Ishikawa (cell line): Measurements from ENCODE around the gene PROM1.
A peak's percentile ranks its signal among the peaks of the same experiment; 100 is the strongest.

ENCODE experiments used
- CEBPB ChIP-seq: IDR thresholded peaks from 2 replicates; pipeline ENCODE4 v1.6.1; 2012
- CREB1 ChIP-seq: IDR thresholded peaks from 2 replicates; pipeline ENCODE4 v1.6.1; 2012; ENCODE audit warnings: low read depth
- EGR1 ChIP-seq: IDR thresholded peaks from 2 replicates; pipeline ENCODE4 v1.6.1; 2012
- EP300 ChIP-seq: IDR thresholded peaks from 2 replicates; pipeline ENCODE4 v1.6.1; 2012; ENCODE audit warnings: borderline replicate concordance
- FOXM1 ChIP-seq: IDR thresholded peaks from 2 replicates; pipeline ENCODE4 v1.6.1; 2012; ENCODE audit warnings: low read depth, borderline replicate concordance
- NFIC ChIP-seq: IDR thresholded peaks from 2 replicates; pipeline ENCODE4 v1.6.1; 2012
- RAD21 ChIP-seq: IDR thresholded peaks from 2 replicates; pipeline ENCODE4 v1.6.1; 2012; ENCODE audit warnings: low read depth
- TAF1 ChIP-seq: IDR thresholded peaks from 2 replicates; pipeline ENCODE4 v1.6.1; 2012; ENCODE audit warnings: low read depth, mild to moderate bottlenecking
- TCF12 ChIP-seq: IDR thresholded peaks from 2 replicates; pipeline ENCODE4 v1.6.1; 2012; ENCODE audit warnings: low read depth
- TEAD4 ChIP-seq: IDR thresholded peaks from 2 replicates; pipeline ENCODE4 v1.6.1; 2012
- YY1 ChIP-seq: IDR thresholded peaks from 2 replicates; pipeline ENCODE4 v1.6.1; 2012; ENCODE audit warnings: low read depth
- TF ChIP-seq, protein P1 (sequence below): IDR thresholded peaks from 2 replicates; pipeline ENCODE4 v1.6.1; 2012
- TF ChIP-seq, protein P2 (sequence below): IDR thresholded peaks from 2 replicates; pipeline ENCODE4 v1.6.1; 2012; ENCODE audit warnings: low read depth, mild to moderate bottlenecking
- TF ChIP-seq, protein P3 (sequence below): IDR thresholded peaks from 2 replicates; pipeline ENCODE4 v1.6.1; 2012

DNA sequence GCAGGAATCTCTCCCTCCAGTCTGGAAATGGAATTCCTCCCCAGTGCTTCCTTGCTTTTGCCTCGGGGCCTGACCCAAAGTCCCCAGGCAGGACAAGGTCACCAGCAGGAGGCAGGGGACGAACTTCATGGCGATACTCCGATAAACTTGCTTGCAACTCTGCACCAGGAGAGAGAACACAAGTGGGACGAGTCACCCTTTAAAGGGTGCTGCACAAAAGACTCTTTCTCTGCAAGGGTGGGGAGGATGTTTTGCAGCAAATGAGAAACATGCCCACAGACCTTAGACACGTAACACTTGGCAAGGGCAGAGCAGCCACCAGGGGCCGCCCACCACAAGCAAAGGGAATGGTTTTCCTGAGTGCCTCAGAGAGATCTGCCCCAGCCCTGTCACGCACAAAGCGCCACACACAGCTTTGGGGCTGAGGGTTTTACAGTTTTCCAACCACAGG is 120.8 kb downstream of the PROM1 start, which contains the start of gene FGFBP2:
- TF ChIP-seq CREB1 (no peak), RAD21 (peak; percentile 76), TCF12 (no peak), EP300 (no peak), NFIC (no peak), CEBPB (no peak), TEAD4 (no peak), YY1 (no peak), EGR1 (no peak), TAF1 (no peak), FOXM1 (no peak)
- TF ChIP-seq, protein P1, sequence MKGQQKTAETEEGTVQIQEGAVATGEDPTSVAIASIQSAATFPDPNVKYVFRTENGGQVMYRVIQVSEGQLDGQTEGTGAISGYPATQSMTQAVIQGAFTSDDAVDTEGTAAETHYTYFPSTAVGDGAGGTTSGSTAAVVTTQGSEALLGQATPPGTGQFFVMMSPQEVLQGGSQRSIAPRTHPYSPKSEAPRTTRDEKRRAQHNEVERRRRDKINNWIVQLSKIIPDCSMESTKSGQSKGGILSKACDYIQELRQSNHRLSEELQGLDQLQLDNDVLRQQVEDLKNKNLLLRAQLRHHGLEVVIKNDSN = no peak
- TF ChIP-seq, protein P2, sequence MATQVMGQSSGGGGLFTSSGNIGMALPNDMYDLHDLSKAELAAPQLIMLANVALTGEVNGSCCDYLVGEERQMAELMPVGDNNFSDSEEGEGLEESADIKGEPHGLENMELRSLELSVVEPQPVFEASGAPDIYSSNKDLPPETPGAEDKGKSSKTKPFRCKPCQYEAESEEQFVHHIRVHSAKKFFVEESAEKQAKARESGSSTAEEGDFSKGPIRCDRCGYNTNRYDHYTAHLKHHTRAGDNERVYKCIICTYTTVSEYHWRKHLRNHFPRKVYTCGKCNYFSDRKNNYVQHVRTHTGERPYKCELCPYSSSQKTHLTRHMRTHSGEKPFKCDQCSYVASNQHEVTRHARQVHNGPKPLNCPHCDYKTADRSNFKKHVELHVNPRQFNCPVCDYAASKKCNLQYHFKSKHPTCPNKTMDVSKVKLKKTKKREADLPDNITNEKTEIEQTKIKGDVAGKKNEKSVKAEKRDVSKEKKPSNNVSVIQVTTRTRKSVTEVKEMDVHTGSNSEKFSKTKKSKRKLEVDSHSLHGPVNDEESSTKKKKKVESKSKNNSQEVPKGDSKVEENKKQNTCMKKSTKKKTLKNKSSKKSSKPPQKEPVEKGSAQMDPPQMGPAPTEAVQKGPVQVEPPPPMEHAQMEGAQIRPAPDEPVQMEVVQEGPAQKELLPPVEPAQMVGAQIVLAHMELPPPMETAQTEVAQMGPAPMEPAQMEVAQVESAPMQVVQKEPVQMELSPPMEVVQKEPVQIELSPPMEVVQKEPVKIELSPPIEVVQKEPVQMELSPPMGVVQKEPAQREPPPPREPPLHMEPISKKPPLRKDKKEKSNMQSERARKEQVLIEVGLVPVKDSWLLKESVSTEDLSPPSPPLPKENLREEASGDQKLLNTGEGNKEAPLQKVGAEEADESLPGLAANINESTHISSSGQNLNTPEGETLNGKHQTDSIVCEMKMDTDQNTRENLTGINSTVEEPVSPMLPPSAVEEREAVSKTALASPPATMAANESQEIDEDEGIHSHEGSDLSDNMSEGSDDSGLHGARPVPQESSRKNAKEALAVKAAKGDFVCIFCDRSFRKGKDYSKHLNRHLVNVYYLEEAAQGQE = no peak
- TF ChIP-seq, protein P3, sequence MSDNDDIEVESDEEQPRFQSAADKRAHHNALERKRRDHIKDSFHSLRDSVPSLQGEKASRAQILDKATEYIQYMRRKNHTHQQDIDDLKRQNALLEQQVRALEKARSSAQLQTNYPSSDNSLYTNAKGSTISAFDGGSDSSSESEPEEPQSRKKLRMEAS = no peak
